Sigmoid colon (tissue), 4 donors: ENCODE measurements around the gene VSTM2L.

Experiments used
- POLR2AphosphoS5 ChIP-seq, 4 donors: sonication (generic); formaldehyde crosslinking; IDR thresholded peaks; one replicate each; pipeline ENCODE4 v1.6.1; 2017; ENCODE audit warnings: antibody characterized with exemption in 4 of 4
- TF ChIP-seq, protein P1 (sequence below), 4 experiments: fragments of 450-650 bp in 3 of 4; fragments of 200-600 bp in 1 of 4; IDR thresholded peaks; one replicate each; pipeline ENCODE4 v1.5.1; 2016 to 2019; ENCODE audit warnings: antibody characterized with exemption in 4 of 4, mild to moderate bottlenecking in 3 of 4, moderate library complexity in 2 of 4

GRCh38 chr20:37928996-37929682 is 26.2 kb downstream of the VSTM2L start:
- TF ChIP-seq, protein P1, sequence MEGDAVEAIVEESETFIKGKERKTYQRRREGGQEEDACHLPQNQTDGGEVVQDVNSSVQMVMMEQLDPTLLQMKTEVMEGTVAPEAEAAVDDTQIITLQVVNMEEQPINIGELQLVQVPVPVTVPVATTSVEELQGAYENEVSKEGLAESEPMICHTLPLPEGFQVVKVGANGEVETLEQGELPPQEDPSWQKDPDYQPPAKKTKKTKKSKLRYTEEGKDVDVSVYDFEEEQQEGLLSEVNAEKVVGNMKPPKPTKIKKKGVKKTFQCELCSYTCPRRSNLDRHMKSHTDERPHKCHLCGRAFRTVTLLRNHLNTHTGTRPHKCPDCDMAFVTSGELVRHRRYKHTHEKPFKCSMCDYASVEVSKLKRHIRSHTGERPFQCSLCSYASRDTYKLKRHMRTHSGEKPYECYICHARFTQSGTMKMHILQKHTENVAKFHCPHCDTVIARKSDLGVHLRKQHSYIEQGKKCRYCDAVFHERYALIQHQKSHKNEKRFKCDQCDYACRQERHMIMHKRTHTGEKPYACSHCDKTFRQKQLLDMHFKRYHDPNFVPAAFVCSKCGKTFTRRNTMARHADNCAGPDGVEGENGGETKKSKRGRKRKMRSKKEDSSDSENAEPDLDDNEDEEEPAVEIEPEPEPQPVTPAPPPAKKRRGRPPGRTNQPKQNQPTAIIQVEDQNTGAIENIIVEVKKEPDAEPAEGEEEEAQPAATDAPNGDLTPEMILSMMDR (IDR thresholded peaks at IDR 0.05): no peak
- no peak for TF ChIP-seq POLR2AphosphoS5 (IDR thresholded peaks at IDR 0.05)
